ENCODE results near the gene OR52M1.

OR52M1 gene

DNA sequence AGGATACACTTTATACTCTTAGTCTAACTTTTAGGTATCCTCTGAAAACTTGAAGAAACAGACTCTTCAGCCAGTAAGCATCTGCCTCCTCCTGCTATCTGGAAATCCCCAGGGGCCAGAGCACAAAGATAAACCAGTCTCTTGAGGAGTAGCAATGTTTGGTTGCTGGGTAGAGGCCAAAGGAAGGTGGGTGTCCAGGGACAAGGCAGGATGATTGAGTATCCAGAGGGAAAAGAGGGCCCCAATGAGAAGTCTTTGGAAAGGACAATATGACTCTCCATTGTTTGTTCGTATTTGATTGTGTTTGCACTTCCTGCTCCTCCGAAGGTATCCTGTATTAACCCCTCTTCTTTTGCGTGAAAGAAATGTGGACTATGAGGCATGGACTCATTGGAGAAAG lies 44.0 kb downstream of the OR52M1 start:
- Histone ChIP-seq H3K4me1 (no peaks in the 10 kb centered on the region), H3K4me3 (no peak overlapping the region), H3K27me3 (ENCODE audit: low read depth) (no peaks in the 10 kb centered on the region), H3K36me3 (replicated peaks) (no peaks in the 10 kb centered on the region), H3K9me3 (no peaks in the 10 kb centered on the region)
- in situ Hi-C loops (cut with MboI; ENCODE audit: low sequenced_read_pairs), result no loop called here
- DNase-seq (ENCODE audit: low spot score in 2 of 2), result no peak

DNA sequence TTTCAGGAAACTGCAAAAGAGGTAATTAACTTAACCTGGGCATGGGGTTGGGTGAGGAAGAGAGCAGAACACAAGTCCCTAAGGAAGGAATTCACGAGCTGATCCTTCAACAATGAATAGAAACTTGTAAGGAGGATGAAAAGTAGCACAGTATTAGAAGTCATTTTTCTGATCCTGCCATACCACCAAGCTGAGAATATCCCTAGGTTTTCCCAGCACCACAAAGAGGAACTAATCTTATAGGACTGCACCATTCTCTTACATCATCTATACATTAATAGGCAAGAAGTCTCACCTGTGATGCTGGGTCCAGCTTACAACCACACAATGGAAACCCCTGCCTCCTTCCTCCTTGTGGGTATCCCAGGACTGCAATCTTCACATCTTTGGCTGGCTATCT lies 48.7 kb downstream of the OR52M1 start, which contains the start of gene OR52I1:
Gene OR52I1, plus strand, starts transcription at position 301 of the 400 bp plus-strand sequence. Its CDS starts 0 bp downstream, at position 301.
- in situ Hi-C loops (cut with MboI; ENCODE audit: low sequenced_read_pairs), result no loop called here
- Histone ChIP-seq H3K4me1 (no peaks in the 10 kb centered on the region), H3K4me3 (no peak within 1 kb of the TSS)

More for the DNA sequence above, 48.7 kb downstream of the OR52M1 start, which contains the start of gene OR52I1:
- no peak for DNase-seq (ENCODE audit: low spot score in 2 of 2)
- Histone ChIP-seq H3K27me3 (ENCODE audit: low read depth) (no peaks in the 10 kb centered on the region), H3K9me3 (no peaks in the 10 kb centered on the region), H3K36me3 (replicated peaks) (0 out of 2 replicates have a peak, but pooled peaks cover 3% of the 10 kb centered on the region)
